Left colon (tissue), 2 donors: ENCODE results near the gene MAP3K13. TPM values are rescaled to one million over a fixed set of nuclear protein-coding genes. Genes with fewer than 3 reads are reported as not detected.
A peak's percentile ranks its signal among the peaks of the same experiment; 100 is the strongest.
"Not testable (repeated sequence)": the region's sequence is repeated elsewhere in the genome, so short reads cannot be mapped to it uniquely, and the experiment has no call there.

Experiments used
- ATAC-seq: fragments of 200-7000 bp; cut with Tn5 transposase; one replicate; pipeline ENCODE4 v1.9.1; 2020; ENCODE audit warnings: mild to moderate bottlenecking, moderate library complexity
- DNase-seq, 2 donors: peaks; one replicate each; pipeline ENCODE4 v3.0.0-alpha.2; 2020
- intact Hi-C, 2 donors: fragments of 100-400 bp; cut with DNase I in 1 of 2; cut with micrococcal nuclease in 1 of 2; formaldehyde crosslinking; loops; one replicate each; pipeline versions ENCODE4 v1.11.2 to v1.14.0; 2022; cut with DNase I, micrococcal nuclease
- total RNA-seq, 2 donors: library from RNA; stranded (reverse); fragmentation: NEBNext Ultra II Directional; extraction: Animal tissue kit (Norgen Biotek cat#: 25700); gene quantifications; one replicate each; pipeline ENCODE4 v1.2.1, GENCODE V29; 2021
- donor health status: DM: no; HTN: no; CAD: no.
- donor health status: DM: yes; HTN: yes; CAD: no.

MAP3K13 gene
- total RNA-seq, 2 donors from 2014 or later: 47.0 to 51.0 TPM

DNA sequence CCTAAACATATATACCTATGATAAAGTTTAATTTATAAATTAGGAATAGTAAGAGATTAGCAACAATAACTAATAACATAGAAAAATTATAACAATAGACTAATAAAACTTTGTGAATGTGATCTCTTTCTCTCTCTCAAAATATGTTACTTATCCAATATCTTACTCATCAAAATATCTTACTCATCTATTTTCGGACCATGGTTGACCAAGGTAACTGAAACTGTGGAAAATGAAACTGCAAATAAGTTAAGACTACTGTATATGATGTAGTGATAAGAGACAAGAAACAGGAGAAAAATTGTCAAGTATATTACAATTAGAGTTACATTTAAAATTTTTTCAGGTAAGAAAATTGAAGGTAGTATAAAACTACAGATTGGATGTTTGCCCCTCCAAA lies 19.2 kb downstream of the MAP3K13 start:
- no peak for ATAC-seq
- DNase-seq: no peak
- intact Hi-C loops: no loop called here

DNA sequence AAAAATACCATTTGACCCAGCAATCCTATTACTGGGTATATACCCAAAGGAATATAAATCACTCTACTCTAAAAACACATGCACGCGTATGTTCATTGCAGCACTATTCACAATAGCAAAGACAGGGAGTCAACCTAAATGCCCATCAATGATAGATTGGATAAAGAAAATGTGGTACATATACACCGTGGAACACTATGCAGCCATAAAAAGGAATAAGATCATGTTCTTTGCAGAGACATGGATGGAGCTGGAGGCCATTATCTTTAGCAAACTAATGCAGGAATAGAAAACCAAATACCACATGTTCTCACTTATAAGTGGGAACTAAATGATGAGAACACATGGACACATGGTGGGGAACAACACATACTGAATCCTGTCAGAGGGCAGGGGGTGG lies 23.6 kb downstream of the MAP3K13 start:
- intact Hi-C loops, DNase-seq, ATAC-seq: not testable (repeated sequence)

DNA sequence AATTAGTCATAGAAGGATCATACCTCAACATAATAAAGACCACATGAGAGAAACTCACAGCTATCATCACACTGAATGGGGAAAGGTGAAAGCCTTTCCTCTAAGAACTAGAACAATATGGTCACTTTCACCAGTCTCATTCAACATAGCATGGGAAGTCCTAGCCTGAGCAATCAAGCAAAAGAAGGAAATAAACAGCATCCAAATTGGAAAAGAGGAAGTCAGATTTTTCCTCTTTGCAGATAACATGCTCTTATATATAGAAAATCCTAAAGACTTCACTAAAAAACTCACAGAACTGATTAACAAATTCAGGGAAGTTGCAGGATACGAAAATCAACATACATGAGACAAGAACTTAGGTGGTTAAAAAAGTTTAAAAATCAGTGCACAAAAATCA lies 24.7 kb downstream of the MAP3K13 start:
- ATAC-seq: no peak
- no peak for DNase-seq
- intact Hi-C loops: no loop called here

GRCh38 chr3:185393055-185393454 lies 30.1 kb downstream of the MAP3K13 start:
- DNase-seq: no peak

DNA sequence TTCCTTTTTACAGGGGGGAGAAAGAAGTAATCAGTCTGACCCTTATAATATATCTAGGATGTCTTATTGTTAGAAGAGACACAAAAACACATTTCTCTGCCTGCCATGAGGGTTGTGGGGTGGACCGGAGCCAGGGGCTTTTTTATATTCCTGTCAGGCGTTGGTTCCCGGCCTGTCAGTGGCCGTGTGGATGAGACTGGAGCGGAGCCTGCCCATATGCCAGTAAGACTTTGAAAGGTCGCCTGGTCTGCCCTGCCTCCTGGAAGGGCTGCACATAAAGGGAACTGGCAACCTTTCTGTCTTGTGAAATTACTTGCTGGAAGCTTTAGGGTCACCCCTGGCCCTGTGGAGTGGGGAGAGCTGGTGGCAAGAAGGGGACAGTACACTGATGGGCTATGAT lies 34.7 kb downstream of the MAP3K13 start:
- intact Hi-C loops: no loop called here
- DNase-seq (no peak), ATAC-seq (no peak)

More at GRCh38 chr3:185393055-185393454, 30.1 kb downstream of the MAP3K13 start:
- intact Hi-C loops: no loop called here
- ATAC-seq: no peak

GRCh38 chr3:185399737-185400667 lies 37.1 kb downstream of the MAP3K13 start:
- intact Hi-C loops: no loop called here
- ATAC-seq (peak; percentile 82), DNase-seq (no peak)

DNA sequence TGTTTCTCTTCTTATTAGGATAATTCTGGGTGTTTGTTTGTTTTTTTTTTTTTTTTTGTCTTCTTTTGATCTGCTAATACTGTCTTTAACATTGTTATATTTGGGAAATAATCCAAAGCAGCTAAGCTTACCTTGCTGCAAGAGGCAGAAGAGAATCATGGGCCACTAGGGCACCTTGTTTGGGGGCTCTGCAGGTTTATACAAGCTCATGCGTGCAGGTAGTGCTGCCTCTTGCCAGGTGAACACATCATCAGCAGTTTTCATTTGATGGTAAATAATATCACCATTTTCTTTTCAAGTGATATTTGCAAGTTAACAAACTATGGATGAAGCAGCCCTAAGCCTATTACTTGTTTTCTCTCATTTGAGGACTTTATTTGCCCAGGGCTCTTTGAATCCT lies 37.9 kb downstream of the MAP3K13 start:
- intact Hi-C loops: no loop called here
- no peak for ATAC-seq
- DNase-seq: no peak

DNA sequence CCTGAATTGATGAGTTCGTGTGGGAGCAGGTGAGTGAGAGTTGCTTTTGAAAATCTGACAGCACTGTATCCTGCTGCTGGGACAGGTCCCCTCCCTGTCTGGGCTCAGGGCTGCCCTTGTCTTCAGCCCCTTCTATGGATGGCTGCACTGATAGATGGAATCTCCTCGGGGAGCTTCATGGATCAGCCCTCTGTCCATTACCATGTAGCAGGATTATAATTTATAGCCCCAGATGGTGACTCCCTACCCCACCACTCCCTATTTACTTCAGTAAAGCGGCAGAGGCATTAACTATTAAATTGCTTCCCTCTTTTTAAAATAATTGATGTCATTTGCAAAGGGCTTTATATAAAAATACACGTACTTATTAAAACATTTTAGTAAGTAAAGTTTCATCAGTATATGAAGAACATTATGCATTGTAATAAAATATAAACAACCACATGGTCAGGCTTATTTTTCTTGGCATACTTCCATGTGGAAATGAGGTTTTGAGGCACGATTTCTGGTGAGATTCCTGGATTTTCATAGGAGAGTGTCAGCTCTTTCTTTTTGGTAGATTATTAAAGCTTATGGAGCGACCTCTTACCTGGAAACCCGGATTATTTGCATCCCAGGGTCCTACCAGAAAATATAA lies 38.5 kb downstream of the MAP3K13 start:
- DNase-seq (no peak), ATAC-seq (no peak)
- intact Hi-C loops: no loop called here

DNA sequence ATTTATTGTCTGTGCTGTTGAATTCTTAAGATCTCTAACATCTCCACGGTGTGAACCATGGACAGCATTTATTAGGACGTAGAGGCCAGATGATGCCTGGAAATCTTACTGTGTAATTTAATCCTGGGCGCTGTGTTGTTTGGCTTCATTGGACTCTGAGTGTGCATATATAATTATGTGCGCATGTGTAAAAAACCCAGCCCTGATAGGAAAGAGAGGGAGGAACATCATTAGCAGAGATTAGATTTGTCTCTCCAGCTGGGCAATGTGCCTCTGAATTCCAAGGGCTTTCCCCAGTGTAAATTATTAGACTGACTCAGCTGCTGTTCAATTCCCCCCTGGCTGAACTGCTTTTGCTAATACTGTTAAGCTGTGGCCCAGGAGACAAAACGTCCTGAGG lies 39.6 kb downstream of the MAP3K13 start:
- DNase-seq (no peak), ATAC-seq (no peak)
- intact Hi-C loops: no loop called here

DNA sequence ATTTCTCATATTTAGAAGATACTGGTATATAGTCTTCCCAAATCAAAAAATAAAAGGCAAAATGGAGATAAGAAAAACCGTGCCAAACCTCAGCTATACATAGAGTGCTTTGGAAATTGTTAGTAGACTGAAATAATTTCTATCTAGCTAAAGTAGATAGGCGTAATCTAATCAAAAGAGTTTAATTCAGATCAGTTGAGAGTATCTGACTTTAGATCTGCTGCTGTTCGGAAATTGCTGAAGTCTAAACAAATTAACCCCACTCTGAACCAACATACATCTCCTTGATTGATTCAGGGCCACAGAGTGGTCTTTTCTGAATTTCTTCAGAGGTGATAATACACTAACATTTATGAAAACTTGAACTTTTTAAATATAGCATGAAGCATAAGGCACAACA lies 40.1 kb downstream of the MAP3K13 start:
- intact Hi-C loops: no loop called here
- ATAC-seq (no peak), DNase-seq (no peak)

GRCh38 chr3:185405243-185405642 lies 42.3 kb downstream of the MAP3K13 start:
- intact Hi-C loops: no loop called here
- peak; percentile 88 for ATAC-seq
- DNase-seq: no peak

DNA sequence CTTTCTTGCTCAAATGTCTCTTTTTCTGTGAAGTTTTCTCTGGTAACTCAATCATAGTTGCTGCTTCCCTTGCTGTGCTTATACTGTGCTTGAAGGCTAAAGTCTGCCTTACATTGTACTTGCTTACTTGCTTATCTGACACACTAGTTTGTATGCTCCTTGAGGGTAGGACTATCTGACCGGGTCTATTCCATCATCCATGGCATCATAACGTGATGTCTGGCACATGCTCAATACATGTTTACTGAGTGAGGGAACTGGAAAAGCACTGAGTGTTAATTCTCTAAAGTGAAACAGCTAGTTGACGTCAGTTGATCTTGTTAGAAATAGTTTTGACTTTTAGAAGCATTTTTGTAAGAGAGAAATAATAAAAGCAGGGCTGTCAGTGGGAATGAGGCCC lies 42.7 kb downstream of the MAP3K13 start:
- DNase-seq (no peak), ATAC-seq (peak; percentile 21)
- intact Hi-C loops: no loop called here

- no peak for ATAC-seq
- intact Hi-C loops: no loop called here
- no peak for DNase-seq
Measured at GRCh38 chr3:185406121-185406620, 43.2 kb downstream of the MAP3K13 start.

DNA sequence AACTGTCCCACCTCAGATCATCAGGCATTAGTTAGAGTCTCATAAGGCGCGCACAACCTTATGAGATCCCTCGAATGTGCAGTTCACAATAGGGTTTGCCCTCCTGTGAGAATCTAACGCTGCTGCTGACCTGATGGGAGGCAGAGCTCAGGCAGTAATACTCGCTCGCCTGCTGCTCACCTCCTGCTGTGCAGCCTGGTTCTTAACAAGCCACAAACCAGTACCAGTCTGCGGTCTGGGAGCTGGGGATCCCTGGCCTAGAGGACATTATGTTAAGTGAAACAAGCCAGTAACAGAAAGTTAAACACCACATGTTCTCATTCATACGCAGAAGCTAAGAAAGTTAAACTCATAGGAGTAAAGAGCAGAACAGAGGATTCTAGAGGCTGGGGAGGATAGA lies 47.0 kb downstream of the MAP3K13 start:
- intact Hi-C loops: no loop called here
- no peak for ATAC-seq

DNA sequence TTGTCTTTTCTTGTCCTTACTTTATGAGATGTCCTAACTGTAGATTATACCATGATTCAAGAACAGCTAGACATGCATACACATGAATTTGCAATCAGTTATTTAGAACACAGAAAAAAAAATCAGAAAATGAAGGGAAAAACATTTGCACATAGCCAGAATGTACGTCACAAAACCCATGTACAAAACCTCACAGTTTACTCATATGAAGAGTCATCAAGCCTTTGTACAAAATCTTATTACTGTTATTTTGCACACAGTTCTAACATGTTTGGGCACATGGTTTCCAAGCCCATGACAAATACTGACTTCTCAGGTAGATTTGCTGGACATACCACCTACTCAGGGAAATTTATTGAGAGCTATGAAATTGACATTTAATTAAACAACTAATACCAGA lies 48.2 kb downstream of the MAP3K13 start:
- intact Hi-C loops: no loop called here
- ATAC-seq (no peak), DNase-seq (no peak)

More for the DNA sequence above, 47.0 kb downstream of the MAP3K13 start:
- no peak for DNase-seq

DNA sequence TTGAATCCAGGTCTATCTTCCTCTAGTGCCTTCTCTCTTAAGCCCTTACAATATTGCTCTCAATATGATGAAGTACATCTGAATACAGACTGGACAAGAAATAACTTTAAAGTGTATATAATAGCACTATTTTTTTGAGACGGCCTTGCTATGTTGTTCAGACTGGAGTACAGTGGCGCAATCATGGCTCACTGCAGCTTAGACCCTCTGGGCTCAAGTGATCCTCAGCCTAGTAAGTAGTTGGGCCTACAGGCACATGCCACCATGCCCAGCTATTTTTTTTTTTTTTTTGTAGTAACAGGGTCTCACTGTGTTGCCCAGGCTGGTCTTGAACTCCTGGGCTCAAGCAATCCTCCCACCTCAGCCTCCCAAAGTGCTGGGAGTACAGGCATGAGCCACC lies 53.6 kb downstream of the MAP3K13 start:
- ATAC-seq: no peak
- intact Hi-C loops: no loop called here
- DNase-seq: no peak

- ATAC-seq, intact Hi-C loops, DNase-seq: not testable (repeated sequence)
Measured at GRCh38 chr3:185418561-185418977, 55.6 kb downstream of the MAP3K13 start.

GRCh38 chr3:185420762-185421161 lies 57.8 kb downstream of the MAP3K13 start:
- intact Hi-C loops: no loop called here
- ATAC-seq (peak; percentile 86), DNase-seq (peak; percentile 39 to 73)

GRCh38 chr3:185421577-185422232 lies 58.8 kb downstream of the MAP3K13 start:
- ATAC-seq (no peak), DNase-seq (no peak)
- intact Hi-C loops: no loop called here
